Ishikawa (cell line): ENCODE measurements around the gene AFF2.

Source experiments
- CEBPB ChIP-seq: IDR thresholded peaks from 2 replicates; pipeline ENCODE4 v1.6.1; 2012
- CREB1 ChIP-seq: IDR thresholded peaks from 2 replicates; pipeline ENCODE4 v1.6.1; 2012; ENCODE audit warnings: low read depth
- EGR1 ChIP-seq: IDR thresholded peaks from 2 replicates; pipeline ENCODE4 v1.6.1; 2012
- EP300 ChIP-seq: IDR thresholded peaks from 2 replicates; pipeline ENCODE4 v1.6.1; 2012; ENCODE audit warnings: borderline replicate concordance
- FOXM1 ChIP-seq: IDR thresholded peaks from 2 replicates; pipeline ENCODE4 v1.6.1; 2012; ENCODE audit warnings: low read depth, borderline replicate concordance
- MAX ChIP-seq: IDR thresholded peaks from 2 replicates; pipeline ENCODE4 v1.6.1; 2012
- NFIC ChIP-seq: IDR thresholded peaks from 2 replicates; pipeline ENCODE4 v1.6.1; 2012
- RAD21 ChIP-seq: IDR thresholded peaks from 2 replicates; pipeline ENCODE4 v1.6.1; 2012; ENCODE audit warnings: low read depth
- TAF1 ChIP-seq: IDR thresholded peaks from 2 replicates; pipeline ENCODE4 v1.6.1; 2012; ENCODE audit warnings: low read depth, mild to moderate bottlenecking
- TCF12 ChIP-seq: IDR thresholded peaks from 2 replicates; pipeline ENCODE4 v1.6.1; 2012; ENCODE audit warnings: low read depth
- TEAD4 ChIP-seq: IDR thresholded peaks from 2 replicates; pipeline ENCODE4 v1.6.1; 2012
- USF1 ChIP-seq: IDR thresholded peaks from 2 replicates; pipeline ENCODE4 v1.6.1; 2012
- YY1 ChIP-seq: IDR thresholded peaks from 2 replicates; pipeline ENCODE4 v1.6.1; 2012; ENCODE audit warnings: low read depth
- ZBTB7A ChIP-seq: IDR thresholded peaks from 2 replicates; pipeline ENCODE4 v1.6.1; 2012; ENCODE audit warnings: low read depth
- TF ChIP-seq, protein P1 (sequence below): IDR thresholded peaks from 2 replicates; pipeline ENCODE4 v1.6.1; 2012; ENCODE audit warnings: low read depth, mild to moderate bottlenecking

Gene AFF2

GRCh38 chrX:148537556-148538182, 37.3 kb downstream of the AFF2 start:
- TF ChIP-seq TEAD4: no peak
- no peak for TF ChIP-seq CEBPB
- no peak for TF ChIP-seq CREB1
- TF ChIP-seq TAF1: no peak
- TF ChIP-seq TCF12: no peak
- no peak for TF ChIP-seq YY1
- TF ChIP-seq EGR1: no peak
- TF ChIP-seq FOXM1: no peak
- TF ChIP-seq, protein P1, sequence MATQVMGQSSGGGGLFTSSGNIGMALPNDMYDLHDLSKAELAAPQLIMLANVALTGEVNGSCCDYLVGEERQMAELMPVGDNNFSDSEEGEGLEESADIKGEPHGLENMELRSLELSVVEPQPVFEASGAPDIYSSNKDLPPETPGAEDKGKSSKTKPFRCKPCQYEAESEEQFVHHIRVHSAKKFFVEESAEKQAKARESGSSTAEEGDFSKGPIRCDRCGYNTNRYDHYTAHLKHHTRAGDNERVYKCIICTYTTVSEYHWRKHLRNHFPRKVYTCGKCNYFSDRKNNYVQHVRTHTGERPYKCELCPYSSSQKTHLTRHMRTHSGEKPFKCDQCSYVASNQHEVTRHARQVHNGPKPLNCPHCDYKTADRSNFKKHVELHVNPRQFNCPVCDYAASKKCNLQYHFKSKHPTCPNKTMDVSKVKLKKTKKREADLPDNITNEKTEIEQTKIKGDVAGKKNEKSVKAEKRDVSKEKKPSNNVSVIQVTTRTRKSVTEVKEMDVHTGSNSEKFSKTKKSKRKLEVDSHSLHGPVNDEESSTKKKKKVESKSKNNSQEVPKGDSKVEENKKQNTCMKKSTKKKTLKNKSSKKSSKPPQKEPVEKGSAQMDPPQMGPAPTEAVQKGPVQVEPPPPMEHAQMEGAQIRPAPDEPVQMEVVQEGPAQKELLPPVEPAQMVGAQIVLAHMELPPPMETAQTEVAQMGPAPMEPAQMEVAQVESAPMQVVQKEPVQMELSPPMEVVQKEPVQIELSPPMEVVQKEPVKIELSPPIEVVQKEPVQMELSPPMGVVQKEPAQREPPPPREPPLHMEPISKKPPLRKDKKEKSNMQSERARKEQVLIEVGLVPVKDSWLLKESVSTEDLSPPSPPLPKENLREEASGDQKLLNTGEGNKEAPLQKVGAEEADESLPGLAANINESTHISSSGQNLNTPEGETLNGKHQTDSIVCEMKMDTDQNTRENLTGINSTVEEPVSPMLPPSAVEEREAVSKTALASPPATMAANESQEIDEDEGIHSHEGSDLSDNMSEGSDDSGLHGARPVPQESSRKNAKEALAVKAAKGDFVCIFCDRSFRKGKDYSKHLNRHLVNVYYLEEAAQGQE: no peak
- TF ChIP-seq EP300: no peak
- no peak for TF ChIP-seq ZBTB7A
- no peak for TF ChIP-seq NFIC
- no peak for TF ChIP-seq MAX
- no peak for TF ChIP-seq USF1
- TF ChIP-seq RAD21: no peak

DNA sequence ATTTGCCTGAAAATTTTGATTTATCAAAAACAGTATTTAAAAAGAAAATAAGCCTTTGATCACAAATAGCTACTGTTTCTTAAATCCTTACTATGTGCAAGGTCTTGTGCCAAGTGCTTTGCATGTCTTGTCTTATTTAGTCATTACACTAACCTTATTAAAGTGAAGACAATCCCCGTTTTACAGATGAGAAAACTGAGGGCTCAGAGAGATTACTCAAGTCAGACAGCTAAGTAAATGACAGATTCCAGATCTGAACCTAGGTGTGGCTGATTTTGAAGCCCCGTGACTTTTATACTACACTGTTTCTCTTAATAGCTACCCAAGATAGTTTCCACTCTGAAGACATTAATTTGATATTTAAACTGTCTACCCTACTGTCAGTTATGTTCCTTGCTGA, 38.2 kb downstream of the AFF2 start:
- TF ChIP-seq ZBTB7A (no peak), MAX (no peak), TCF12 (no peak), USF1 (no peak), YY1 (no peak), CEBPB (no peak), TEAD4 (no peak)
- TF ChIP-seq, protein P1: no peak

DNA sequence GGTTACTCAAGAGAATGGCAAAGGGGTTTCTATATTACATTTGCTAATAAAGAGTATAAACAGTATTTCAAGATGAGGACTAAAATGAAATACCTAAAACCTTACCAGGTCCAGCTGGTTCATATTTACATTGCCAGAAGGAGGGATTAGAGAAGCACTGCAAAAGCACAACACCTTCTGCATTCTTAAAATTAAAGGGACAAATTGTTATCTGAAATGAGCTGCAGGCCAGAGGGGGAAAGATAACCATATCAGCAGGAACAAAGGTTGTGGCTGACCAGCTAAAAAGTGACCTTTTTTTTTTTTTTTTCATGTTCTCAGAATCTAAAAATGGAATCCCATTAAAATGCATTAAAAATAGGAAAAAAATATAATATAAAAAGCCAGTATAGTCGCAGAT, 39.7 kb downstream of the AFF2 start:
- TF ChIP-seq YY1: no peak
- no peak for TF ChIP-seq ZBTB7A
- no peak for TF ChIP-seq NFIC
- no peak for TF ChIP-seq FOXM1
- no peak for TF ChIP-seq EP300
- TF ChIP-seq RAD21: no peak
- TF ChIP-seq EGR1: no peak
- TF ChIP-seq CREB1: no peak
- TF ChIP-seq, protein P1: no peak

GRCh38 chrX:148540671-148541583, 40.5 kb downstream of the AFF2 start:
- TF ChIP-seq CEBPB (no peak), TAF1 (no peak), TCF12 (no peak), TEAD4 (no peak), FOXM1 (no peak), YY1 (no peak), EGR1 (no peak)
